Erythroblast (primary cell): ENCODE results near the gene HASPIN.
A peak's percentile ranks its signal among the peaks of the same experiment; 100 is the strongest.
"Not testable (repeated sequence)": the region's sequence is repeated elsewhere in the genome, so short reads cannot be mapped to it uniquely, and the experiment has no call there.

ENCODE experiments used
- DNase-seq, 2 experiments: peaks; one replicate each; lab custom pipeline; 2025; lab: John Stamatoyannopoulos, UW
- GATA1 ChIP-seq: IDR thresholded peaks from 2 replicates; pipeline ENCODE4 v1.6.1; 2011; ENCODE audit warnings: low read depth, mild to moderate bottlenecking, control low read depth, low read length, moderate library complexity
- POLR2A ChIP-seq: IDR thresholded peaks from 2 replicates; pipeline ENCODE4 v1.6.1; 2011; ENCODE audit warnings: mild to moderate bottlenecking, low read length

HASPIN gene

DNA sequence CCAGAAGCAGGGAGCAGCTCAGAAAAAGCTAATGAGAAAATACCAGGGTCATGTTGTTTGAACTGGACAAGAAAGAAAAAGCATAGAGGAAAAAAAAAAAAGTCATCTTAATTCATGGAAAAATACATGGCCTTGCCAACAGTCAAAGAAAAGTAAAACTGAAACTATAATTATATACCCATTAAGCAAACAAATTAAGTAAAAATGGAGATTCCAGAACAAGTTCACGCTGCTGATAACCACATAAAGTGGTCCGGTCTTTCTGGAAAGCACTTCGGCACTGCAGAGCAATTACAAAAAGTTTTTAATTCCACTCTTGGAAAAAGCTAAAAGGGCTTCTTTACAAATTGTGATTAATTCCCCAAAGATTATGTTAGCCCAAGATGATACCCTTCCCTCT is 15.3 kb upstream of the HASPIN start:
- DNase-seq, result no peak
- no peak for TF ChIP-seq GATA1

DNA sequence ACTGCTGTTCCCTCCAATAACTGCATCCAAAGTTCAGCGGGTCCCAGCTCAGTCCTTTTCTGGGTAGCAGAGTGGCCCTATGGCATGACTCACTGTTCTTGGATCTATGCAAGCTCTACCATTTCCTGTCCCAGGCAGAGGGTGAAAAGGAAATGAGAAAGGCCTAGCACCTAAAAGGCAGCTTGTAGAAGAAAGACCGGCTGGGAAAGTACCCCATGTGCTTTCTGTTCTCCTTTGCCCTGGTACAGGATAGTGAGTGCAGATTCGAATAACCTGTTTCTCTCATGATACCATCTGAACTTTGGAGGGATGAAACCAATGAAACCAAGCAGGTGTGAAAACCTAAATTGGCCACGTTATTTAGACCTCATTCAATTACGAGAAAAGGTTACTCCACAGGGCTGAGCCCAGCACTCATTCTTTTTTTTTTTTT is 12.7 kb upstream of the HASPIN start:
- TF ChIP-seq POLR2A (no peak), GATA1 (no peak)
- no peak for DNase-seq

DNA sequence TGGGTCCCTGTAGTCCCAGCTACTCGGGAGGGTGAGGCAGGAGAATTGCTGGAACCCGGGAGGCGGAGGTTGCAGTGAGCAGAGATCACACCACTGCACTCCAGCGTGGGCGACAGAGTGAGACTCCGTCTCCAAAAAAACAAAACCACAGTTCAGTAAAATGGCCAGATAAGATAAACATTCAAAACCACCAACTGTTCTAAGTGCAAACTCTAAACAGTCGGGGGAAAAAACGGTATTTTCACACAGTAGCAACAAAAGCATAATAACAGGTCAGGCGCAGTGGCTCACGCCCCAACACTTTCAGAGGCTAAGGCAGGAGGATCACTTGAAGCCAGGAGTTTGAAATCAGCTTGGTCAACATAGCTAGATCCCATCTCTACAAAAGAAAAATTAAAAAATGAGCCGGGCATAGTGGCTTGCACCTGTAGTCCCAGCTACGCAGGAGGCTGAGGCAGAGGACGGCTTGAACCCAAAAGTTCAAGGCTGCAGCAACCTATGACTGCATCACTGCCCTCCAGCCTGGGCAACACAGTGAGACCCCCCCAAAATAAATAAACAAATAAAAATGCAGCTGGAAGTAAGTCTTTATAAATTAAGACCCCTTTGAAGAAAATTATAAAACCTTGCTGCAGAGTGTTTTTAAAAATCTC is 10.8 kb upstream of the HASPIN start:
- peak in 1 of 2 experiments; percentile 42 for DNase-seq
- TF ChIP-seq POLR2A, result no peak
- TF ChIP-seq GATA1, result no peak

DNA sequence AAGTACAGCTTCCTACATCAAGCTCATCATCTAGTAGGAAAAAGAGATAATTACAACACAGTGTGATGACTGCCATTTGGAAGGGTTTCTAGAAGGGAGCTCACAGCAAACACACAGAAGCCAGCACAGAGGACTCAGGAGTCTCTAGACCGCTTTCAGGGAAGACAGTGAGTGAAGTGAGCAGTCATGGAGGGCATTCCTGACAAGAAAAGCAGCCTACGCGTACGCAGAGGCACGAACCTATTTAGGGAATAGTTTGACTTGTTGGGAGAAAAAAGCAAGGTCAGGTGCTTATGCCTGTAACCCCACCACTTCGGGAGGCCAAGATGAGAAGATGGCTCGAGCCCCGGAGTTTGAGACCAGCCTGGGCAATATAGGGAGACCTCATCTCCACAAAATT is 8.4 kb upstream of the HASPIN start:
- no peak for TF ChIP-seq GATA1
- TF ChIP-seq POLR2A, result no peak
- DNase-seq, result no peak

DNA sequence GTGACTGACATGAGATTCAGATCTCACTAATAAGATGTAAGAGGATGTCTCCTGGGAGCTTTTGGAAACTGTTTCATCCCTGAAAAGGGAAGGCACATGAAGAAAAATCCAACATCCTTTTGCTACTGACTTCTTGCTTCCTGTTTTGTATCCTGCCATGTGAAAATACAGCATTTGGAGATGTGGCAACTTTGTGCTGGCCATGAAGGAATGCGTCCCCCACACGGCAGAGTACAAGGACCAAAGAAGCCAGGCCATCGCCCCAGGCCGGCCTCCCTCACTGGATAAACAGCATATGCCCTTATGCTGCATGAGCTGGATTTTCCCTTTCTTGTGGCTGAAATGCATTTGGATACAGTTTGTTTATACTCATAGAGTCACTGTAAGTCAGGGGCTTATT is 5.5 kb upstream of the HASPIN start:
- no peak for DNase-seq
- no peak for TF ChIP-seq POLR2A
- no peak for TF ChIP-seq GATA1

DNA sequence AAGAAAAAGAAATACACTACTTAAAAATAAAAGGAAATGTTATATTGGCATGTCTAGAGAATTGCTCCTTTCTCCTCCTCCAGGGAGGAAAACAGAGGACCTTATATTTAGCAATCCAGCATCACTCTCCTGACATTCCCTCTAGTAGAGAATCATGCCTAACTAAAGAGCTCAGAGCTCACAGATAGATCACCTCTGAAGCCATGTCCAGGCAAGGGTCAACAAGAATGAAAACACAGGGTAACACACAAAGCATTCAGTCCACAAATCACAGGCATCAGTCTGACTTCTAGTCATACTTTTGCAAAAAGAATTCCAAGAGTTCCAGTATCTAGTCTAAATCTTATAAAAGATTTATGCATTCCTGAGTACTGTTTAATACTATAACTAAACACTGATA is 4.4 kb upstream of the HASPIN start:
- TF ChIP-seq POLR2A, result no peak
- no peak for TF ChIP-seq GATA1
- no peak for DNase-seq

DNA sequence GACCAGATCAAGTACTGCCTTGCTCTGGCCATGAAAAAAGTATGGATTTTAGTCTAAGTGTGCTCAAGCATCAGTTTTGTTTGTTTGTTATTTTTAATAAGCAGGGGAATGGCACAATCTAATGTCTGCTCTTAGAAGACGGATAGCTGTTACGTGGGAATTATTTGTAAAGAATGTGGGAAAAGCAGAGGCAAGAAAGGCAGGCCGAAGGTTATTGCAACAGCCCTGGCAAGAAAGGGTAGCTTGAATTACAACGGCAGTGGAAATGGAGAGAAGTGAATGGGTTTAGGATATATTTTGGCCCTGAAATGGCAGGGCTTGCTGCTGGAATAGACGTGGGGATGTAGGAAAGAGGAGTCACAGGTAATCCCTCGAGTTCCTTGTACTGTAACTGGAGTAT is 987 bp upstream of the HASPIN start:
- no peak for TF ChIP-seq GATA1
- no peak for TF ChIP-seq POLR2A
- no peak for DNase-seq

DNA sequence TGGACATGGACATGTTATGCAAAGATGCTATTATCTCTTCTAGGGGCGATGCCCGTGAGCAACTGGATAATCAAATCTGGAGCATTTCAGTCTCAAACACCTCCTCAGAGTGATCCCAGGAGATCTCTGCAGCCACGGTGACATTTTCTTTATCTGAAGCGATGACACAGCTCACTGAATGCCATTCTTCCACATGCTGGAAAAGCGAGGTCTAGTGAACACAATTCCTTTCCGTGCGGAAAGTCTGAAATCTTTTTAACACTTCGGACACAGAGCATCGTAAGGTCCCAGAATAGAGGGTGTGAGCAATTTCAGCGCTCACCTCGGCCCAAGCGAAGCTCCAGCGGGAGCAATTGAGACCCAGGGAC is 531 bp upstream of the HASPIN start:
- no peak for TF ChIP-seq POLR2A
- no peak for TF ChIP-seq GATA1
- DNase-seq, result no peak

DNA sequence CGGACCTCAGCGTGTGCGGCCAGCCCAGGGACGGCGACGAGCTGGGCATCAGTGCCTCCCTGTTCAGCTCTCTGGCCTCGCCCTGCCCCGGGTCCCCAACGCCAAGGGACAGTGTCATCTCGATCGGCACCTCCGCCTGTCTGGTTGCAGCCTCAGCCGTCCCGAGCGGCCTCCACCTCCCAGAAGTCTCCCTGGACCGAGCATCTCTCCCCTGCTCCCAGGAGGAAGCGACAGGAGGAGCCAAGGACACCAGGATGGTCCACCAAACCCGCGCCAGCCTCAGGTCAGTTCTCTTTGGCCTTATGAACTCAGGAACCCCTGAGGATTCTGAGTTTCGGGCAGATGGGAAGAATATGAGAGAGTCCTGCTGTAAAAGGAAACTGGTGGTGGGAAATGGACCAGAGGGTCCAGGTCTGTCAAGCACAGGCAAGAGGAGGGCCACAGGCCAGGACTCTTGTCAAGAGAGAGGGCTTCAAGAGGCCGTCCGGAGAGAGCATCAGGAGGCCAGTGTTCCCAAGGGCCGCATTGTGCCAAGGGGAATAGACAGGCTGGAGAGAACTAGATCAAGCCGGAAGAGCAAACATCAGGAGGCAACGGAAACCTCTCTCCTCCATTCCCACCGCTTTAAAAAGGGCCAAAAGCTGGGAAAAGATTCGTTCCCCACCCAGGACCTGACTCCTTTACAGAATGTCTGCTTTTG is 825 bp downstream of the HASPIN start:
- TF ChIP-seq GATA1 (no peak), POLR2A (no peak)

DNA sequence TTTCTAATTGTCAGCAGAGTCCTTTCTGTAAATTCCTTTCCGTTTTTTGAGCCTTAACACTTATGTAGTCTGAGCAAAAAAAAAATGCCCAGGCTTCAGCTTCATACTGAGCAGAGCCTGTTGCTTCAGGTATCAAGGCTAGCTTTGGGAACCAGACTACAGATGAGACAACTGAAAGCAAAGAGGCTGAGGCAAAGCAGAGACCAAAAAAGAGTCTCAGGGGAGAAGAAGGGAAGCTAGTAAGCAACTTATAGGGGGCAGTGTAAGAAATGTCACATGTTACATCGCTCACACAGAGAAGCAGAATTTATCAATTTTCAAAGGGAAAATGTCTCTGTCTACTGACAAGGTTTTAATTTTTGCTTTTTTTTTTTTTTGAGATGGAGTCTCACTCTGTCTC is 3.3 kb downstream of the HASPIN start:
- TF ChIP-seq POLR2A (no peak), GATA1 (no peak)
- no peak for DNase-seq

More for the DNA sequence above, 825 bp downstream of the HASPIN start:
- no peak for DNase-seq

DNA sequence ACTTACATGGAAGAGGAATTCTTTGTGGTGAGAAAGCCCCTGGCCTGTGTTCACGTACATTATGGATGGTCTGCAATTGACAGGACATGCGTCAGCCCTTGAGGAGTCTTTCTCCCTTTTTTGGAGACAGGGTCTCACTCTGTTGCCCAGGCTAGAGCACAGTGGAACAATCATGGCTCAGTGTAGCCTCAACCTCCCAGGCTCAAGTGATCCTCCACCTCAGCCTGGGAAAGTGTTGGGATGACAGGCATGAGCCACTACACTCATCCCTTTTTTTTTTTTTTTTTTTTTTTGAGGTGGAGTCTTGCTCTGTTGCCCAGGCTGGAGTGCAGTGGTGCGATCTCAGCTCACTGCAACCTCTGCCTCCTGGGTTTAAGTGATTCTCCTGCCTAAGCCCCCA is 4.4 kb downstream of the HASPIN start:
- DNase-seq, result not testable (repeated sequence)

DNA sequence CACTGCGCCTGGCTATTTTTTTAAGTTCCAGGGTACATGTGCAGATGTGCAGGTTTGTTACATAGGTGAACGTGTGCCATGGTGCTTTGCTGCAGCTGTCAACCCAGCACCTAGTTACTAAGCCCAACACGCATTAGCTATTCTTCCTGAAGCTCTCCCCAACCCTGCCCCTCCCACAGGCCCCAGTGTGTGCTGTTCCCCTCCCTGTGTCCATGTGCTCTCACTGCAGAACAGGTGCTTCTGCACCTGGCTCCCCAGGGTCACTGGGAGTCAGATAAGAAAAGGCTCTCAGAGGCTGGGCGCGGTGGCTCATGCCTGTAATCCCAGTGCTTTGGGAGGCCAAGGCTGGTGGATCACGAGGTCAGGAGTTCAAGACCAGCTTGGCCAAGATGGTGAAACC is 6.2 kb downstream of the HASPIN start:
- TF ChIP-seq POLR2A (no peak), GATA1 (no peak)
- DNase-seq, result no peak

DNA sequence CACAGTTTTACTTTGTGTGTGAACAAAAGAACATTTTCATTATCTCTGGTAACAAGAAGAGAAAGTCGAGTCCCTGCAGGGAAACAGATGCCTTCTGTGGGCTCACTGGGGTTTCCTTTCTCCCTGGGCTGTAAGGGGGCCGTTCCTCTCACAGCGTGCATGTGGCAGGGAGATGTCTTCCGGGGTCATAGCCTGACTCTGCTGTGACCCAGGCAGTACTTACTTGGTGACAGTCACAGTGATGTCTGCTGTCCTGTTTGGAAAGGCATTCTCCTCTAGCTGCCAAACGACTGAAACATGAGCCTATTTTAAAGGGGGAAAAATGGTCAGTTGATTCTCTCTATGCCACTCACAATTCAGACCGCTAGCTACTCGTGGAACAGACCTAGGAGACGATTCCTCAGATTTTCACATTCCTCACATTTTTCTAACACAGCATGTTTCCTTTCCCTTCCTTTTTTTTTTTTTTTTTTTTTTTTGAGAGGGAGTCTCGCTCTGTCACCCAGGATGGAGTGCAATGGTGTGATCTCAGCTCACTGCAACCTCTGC is 7.3 kb downstream of the HASPIN start:
- no peak for DNase-seq

DNA sequence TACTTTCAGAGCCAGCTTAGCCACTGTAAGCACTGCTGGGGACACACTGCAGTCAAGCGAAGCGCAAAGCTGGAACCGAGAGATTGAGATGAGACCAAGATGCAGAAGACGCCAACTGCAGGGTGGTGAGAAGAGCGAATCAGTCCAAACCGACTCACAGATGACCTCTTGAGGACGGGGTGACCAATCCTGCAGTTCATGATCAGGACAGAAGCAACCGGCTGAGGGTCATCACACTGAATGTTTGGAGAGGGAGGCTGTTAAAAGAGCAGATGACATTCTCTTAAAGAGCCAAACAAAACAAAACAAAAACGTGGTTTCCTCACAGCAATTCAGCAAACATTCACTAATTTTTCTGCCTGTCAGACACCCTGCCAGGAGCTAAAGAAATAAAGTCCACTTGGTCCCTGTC is 8.5 kb downstream of the HASPIN start:
- TF ChIP-seq GATA1 (no peak), POLR2A (no peak)
- DNase-seq, result no peak

More for the DNA sequence above, 7.3 kb downstream of the HASPIN start:
- no peak for TF ChIP-seq POLR2A
- TF ChIP-seq GATA1, result no peak

DNA sequence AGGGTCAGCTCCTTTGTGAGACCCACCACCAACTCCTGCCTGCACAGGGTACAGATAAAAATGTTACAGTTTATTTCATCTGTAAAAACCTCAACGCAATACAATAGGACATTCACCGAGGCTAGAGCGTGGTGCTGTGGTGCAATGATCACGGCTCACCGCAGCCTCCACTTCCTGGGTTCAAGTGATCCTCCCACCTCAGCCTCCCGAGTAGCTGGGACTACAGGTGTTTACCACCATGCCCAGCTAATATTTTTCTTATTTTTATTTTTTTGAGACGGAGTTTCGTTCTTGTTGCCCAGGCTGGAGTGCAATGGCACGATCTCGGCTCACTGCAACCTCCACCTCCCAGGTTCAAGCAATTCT is 11.2 kb downstream of the HASPIN start:
- not testable (repeated sequence) for DNase-seq
